ENCODE data around the gene SORBS1. TPM values are rescaled to one million over a fixed set of nuclear protein-coding genes. Genes with fewer than 3 reads are reported as not detected.
"Not testable (repeated sequence)": the region's sequence is repeated elsewhere in the genome, so short reads cannot be mapped to it uniquely, and the experiment has no call there.

SORBS1 gene
- total RNA-seq, 8 experiments from 2014 or later, result 2.0 to 105 (median 35.8) TPM

DNA sequence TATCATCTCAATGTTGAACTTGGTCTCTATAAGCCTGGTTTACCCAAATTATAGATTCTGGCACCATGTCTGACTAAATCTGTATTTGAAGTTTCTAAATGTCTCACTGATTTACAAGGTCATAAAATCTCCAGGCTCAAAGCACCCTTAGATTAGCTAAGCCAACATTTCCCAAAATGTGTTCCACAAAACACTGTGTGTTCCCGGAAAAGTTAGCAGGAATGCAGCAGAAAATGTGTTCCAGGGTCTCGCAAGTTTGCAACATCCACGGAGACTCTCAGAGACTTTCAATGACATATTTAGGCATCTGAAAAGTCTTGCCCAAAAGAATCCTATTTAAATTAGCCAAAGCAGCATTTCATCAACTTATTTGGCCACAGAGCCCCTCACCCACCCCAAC lies 91.9 kb downstream of the SORBS1 start:
- ATAC-seq (replicated peaks in 6 of 8), result no peak
- Histone ChIP-seq H3K4me3 (no peak overlapping the region), H3K4me1 (replicated peaks in 1 of 2) (peaks cover 0 to 3% of the 10 kb centered on the region in 2 donors), H3K27ac (no peak overlapping the region)
- WGBS, 10 experiments, result 27 to 100% (median 77%) methylated on average over 1 to 3 of the region's 3 CpGs; no CpG with 5 or more reads in 1 of the 10 experiments
- in situ Hi-C loops (cut with MboI; ENCODE audit: low pct_unique_long_range_greater_than_20kb in 2 of 9, low sequenced_read_pairs in 9 of 9, unreplicated experiment in 9 of 9), result no loop called here

DNA sequence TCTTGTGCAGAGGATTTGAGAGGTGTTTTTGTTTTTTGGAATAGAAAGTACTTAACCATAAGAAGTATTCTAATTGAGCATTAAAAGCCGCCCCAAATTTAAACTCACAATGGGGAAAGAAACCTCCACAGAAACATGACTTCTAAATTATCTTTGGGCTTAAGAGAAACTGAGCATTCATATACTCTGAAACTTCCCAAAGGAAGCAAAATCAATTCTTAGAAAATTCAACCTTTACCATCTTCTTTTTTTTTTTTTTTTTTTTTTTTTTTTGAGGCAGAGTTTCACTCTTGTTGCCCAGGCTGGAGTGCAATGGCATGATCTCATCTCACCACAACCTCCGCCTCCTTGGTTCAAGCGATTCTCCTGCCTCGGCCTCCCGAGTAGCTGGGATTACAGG lies 93.5 kb downstream of the SORBS1 start:
- in situ Hi-C loops (cut with MboI; ENCODE audit: low pct_unique_long_range_greater_than_20kb in 2 of 9, low sequenced_read_pairs in 9 of 9, unreplicated experiment in 9 of 9); H3K4me3 ChIP-seq; H3K27ac ChIP-seq; ATAC-seq (replicated peaks in 6 of 8); H3K4me1 ChIP-seq (replicated peaks in 1 of 2): not testable (repeated sequence)
- WGBS, 10 experiments, result 62 to 100% (median 84%) methylated on average over 1 to 5 of the region's 5 CpGs; no CpG with 5 or more reads in 1 of the 10 experiments

DNA sequence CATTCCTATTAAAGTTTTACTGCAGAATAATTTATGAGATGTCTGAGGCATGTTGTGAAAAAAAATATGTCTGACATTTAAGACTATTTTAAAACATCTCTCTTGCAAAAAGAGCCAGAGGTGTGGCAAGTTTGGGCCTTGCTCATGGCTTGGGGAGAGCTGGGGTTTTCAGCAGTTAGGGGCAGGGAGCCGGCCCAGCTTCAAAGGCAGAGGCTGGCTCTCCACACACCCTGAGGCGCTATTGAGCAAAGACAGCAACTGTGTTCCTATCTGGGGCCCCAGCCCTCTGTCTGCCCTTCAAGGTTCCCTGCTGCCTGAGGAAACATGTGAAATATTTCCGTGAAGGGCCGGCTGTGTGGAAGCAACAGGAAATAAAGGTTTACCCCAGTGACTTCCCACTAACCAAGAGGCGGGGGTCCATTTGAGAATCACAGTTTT lies 94.0 kb downstream of the SORBS1 start:
- peak; percentile 52 to 97 (median 78) for ATAC-seq (replicated peaks in 6 of 8)
- Histone ChIP-seq H3K4me3 (no peak overlapping the region), H3K4me1 (replicated peaks in 1 of 2) (peaks cover 0 to 3% of the 10 kb centered on the region in 2 donors), H3K27ac (no peak overlapping the region)
- in situ Hi-C loops (cut with MboI; ENCODE audit: low pct_unique_long_range_greater_than_20kb in 2 of 9, low sequenced_read_pairs in 9 of 9, unreplicated experiment in 9 of 9), result no loop called here
- 5 to 50% (median 29%) methylated on average over 1 to 4 of the region's 5 CpGs; no CpG with 5 or more reads in 2 of the 10 experiments for WGBS, 10 experiments

DNA sequence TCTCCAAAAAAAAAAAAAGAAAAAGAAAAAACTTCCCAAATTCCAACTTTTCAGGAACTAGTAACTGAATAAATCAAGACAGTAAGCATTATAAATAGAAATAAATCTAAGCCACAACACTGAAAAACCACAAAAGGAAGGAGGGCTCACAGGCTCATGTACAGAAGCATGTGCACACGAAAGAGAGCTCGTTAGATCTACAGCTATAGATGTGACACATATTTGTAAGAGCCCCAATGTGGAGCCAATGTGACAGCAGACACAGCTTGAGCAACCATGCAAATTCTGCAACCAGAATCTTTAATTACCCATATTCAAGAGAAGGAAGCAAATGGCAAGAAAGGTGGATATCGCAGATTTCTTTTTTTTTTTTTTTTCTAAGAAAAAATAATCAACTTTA lies 94.7 kb downstream of the SORBS1 start:
- in situ Hi-C loops (cut with MboI; ENCODE audit: low pct_unique_long_range_greater_than_20kb in 2 of 9, low sequenced_read_pairs in 9 of 9, unreplicated experiment in 9 of 9), result no loop called here
- Histone ChIP-seq H3K27ac (no peak overlapping the region), H3K4me1 (replicated peaks in 1 of 2) (peaks cover 0 to 3% of the 10 kb centered on the region in 2 donors), H3K4me3 (no peak overlapping the region)
- ATAC-seq (replicated peaks in 6 of 8), result no peak
- 67 to 100% (median 83%) methylated on average over 2 to 3 of the region's 3 CpGs; no CpG with 5 or more reads in 2 of the 10 experiments for WGBS, 10 experiments

DNA sequence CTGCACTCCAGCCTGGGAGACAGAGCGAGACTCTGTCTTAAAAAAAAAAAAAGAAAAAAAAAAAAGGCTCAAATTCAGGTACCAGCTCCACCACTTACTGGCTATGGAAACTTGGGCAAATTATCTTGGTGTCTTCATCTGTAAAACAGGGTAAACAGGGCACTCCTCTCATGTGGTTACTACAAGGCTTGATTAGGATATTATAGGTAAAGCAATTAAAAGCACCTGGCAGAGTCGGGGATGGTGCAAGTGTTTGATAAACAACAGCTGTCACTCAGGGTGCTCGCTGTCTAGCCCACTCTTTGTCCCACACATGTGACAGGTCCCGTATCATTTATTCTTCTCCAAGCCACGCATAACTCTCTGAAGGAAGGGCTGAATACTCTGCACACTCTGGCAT lies 96.9 kb downstream of the SORBS1 start:
- no peak overlapping the region for H3K27ac ChIP-seq
- WGBS, 10 experiments, result 20 to 100% (median 88%) methylated on average over 1 to 5 of the region's 5 CpGs
- ATAC-seq (replicated peaks in 6 of 8), result no peak
- peaks cover 7 to 10% of the 10 kb centered on the region in 2 donors for H3K4me1 ChIP-seq (replicated peaks in 1 of 2)
- in situ Hi-C loops (cut with MboI; ENCODE audit: low pct_unique_long_range_greater_than_20kb in 2 of 9, low sequenced_read_pairs in 9 of 9, unreplicated experiment in 9 of 9), result no loop called here
- H3K4me3 ChIP-seq, result no peak overlapping the region

DNA sequence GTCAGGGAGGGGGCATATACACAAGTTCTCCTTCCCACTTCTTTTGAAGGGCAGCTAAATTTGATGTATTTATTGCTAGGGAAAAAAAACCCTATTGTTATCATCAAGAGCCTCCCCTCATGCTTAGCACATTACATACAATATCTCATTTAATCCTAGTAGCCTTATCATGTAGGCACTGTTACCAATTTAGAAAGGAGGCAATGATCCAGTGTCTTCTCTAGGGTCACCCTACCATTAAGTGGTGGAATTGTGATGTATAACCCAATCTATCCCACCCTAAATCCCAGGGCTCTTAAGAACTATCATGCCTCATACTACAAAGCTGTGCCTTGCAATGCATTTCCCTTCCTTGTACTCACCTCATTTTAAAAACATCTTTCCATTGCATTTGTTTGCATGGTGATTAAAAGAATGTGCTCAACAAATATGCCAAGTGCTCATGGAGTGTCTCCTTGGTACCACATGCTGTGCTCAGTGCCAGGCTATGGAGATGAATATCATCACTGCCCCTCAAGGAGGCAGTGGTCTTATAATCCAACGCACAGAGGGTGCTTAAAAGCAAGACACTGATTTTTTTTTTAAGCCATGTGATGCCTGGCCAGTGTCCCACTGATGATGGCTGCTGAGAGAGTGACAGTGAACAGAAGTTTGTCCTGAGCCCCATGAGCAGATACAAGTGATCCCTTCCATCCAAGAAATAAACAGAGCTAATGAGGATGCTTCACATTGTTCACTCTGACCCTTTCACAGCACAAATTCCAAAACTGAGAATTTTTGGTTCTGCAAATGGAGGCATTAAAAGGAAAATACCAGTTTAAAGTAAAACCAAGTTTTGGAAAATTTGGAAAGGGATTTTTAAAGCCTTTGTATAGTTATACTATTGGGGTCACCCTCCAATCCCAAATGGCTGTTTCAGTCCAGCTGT lies 98.2 kb downstream of the SORBS1 start:
- peak in 2 of 8 experiments; percentile 46 to 73 for ATAC-seq (replicated peaks in 6 of 8)
- in situ Hi-C loops (cut with MboI; ENCODE audit: low pct_unique_long_range_greater_than_20kb in 2 of 9, low sequenced_read_pairs in 9 of 9, unreplicated experiment in 9 of 9), result no loop called here
- 0 to 80% (median 63%) methylated on average over 1 of the region's 1 CpG; no CpG with 5 or more reads in 2 of the 10 experiments for whole genome bisulfite sequencing, 10 experiments
- Histone ChIP-seq H3K4me3 (no peak overlapping the region), H3K27ac (no peak overlapping the region), H3K4me1 (replicated peaks in 1 of 2) (peaks cover 12% of the 10 kb centered on the region in 2 donors)

DNA sequence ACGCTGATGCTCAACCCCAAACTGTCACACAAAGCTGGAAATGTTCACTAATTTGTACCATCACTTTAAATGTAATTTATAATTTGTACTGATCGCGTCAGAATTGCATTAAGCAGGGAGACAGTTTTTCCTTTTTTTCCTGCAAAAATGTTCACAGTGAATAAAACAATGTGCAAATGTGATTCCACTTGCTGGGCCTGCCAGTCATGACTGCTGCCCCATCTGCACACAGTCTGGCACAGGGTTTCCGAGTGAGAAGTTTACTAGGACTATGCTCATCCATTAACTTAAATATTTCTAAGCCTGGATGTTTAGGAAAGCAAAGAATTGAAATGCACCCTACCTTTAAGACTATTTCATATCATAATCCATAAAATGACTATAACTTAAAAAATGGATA lies 99.6 kb downstream of the SORBS1 start:
- no peak overlapping the region for H3K4me3 ChIP-seq
- in situ Hi-C loops (cut with MboI; ENCODE audit: low pct_unique_long_range_greater_than_20kb in 2 of 9, low sequenced_read_pairs in 9 of 9, unreplicated experiment in 9 of 9), result no loop called here
- H3K27ac ChIP-seq, result no peak overlapping the region
- 4 to 90% (median 62%) methylated on average over 1 to 4 of the region's 4 CpGs for WGBS, 10 experiments
- peaks cover 9 to 12% of the 10 kb centered on the region in 2 donors for H3K4me1 ChIP-seq (replicated peaks in 1 of 2)
- no peak for ATAC-seq (replicated peaks in 6 of 8)

DNA sequence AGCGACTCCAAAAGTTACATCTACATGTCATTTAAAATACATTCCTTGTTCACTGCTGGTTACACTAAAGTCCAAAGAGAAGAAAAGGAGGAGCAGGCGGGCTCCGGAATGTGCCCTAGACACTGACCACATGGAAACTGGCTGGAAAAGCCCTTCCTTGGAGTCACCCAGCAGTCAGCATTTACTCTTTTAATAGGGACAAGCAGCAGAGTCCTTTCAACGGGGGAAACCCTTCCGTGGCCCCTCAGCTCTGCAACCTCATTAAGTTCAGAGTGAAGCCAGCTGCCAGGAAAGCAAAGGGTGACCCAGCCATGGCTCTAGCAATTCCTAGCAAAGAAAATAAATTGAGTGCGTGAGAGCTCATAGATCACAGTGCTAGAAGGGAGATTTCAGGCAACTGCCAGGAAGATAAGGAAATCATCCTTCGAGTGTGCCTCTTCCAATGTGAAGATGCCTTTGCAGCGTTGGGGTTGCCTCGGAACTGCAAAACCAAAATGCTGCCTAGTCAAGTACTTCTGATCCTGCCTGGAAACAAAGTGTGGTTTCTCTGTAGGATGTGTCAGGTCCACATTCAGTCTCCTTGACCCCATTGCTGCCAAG lies 101.6 kb downstream of the SORBS1 start:
- ATAC-seq (replicated peaks in 6 of 8), result peak in 6 of 8 experiments; percentile 44 to 92 (median 82)
- peaks cover 9 to 12% of the 10 kb centered on the region in 2 donors for H3K4me1 ChIP-seq (replicated peaks in 1 of 2)
- WGBS, 10 experiments, result 27 to 81% (median 44%) methylated on average over 2 to 9 of the region's 9 CpGs; no CpG with 5 or more reads in 2 of the 10 experiments
- in situ Hi-C loops (cut with MboI; ENCODE audit: low pct_unique_long_range_greater_than_20kb in 2 of 9, low sequenced_read_pairs in 9 of 9, unreplicated experiment in 9 of 9), result no loop called here
- no peak overlapping the region for H3K27ac ChIP-seq
- H3K4me3 ChIP-seq, result no peak overlapping the region

DNA sequence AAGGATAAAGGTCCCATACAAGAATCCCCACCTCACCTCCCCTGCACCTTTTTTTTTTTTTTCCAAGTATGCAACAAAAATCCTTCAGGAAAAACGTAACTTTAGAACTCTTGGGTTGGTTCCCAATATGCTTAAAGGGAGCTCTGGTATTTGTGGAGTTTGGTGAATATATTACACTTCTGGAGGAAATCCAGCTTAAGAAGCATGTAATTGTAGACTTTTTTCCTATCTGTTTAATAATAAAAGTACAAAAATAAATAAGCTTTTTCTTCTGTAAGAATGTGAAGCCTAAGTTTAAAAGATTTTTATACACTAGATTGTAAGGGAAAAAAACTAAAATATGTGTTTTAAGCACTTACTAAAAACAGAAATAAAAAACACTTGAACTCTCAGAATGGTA lies 102.3 kb downstream of the SORBS1 start:
- no peak overlapping the region for H3K4me3 ChIP-seq
- ATAC-seq (replicated peaks in 6 of 8), result peak in 1 of 8 experiments; percentile 27
- in situ Hi-C loops (cut with MboI; ENCODE audit: low pct_unique_long_range_greater_than_20kb in 2 of 9, low sequenced_read_pairs in 9 of 9, unreplicated experiment in 9 of 9), result no loop called here
- H3K4me1 ChIP-seq (replicated peaks in 1 of 2), result peaks cover 9 to 12% of the 10 kb centered on the region in 2 donors
- H3K27ac ChIP-seq, result no peak overlapping the region
- whole genome bisulfite sequencing, 10 experiments, result 0 to 80% (median 50%) methylated on average over 1 of the region's 1 CpG; no CpG with 5 or more reads in 3 of the 10 experiments

DNA sequence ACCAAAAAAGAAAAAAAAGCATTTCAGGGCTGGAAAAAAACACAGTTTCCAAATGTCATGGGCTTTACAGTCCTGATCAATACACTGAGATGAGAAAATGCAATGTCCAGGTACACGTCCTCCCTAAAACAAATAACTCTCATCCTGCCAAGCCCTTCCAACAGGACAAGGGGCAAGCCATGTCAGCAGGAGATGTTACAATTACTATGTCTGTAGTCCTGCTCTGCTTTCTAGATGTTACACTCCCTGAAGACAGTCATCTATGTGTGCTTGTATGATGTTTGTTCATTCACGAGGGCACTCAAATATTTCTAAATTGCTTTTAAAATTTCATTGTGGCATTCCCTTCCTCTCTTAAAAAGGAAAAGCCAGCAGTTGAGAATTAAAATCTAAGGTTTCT lies 103.2 kb downstream of the SORBS1 start:
- H3K27ac ChIP-seq, result no peak overlapping the region
- WGBS, 10 experiments, result 33 to 100% (median 81%) methylated on average over 1 to 2 of the region's 2 CpGs; no CpG with 5 or more reads in 4 of the 10 experiments
- in situ Hi-C loops (cut with MboI; ENCODE audit: low pct_unique_long_range_greater_than_20kb in 2 of 9, low sequenced_read_pairs in 9 of 9, unreplicated experiment in 9 of 9), result no loop called here
- peaks cover 9 to 12% of the 10 kb centered on the region in 2 donors for H3K4me1 ChIP-seq (replicated peaks in 1 of 2)
- no peak for ATAC-seq (replicated peaks in 6 of 8)
- H3K4me3 ChIP-seq, result no peak overlapping the region

DNA sequence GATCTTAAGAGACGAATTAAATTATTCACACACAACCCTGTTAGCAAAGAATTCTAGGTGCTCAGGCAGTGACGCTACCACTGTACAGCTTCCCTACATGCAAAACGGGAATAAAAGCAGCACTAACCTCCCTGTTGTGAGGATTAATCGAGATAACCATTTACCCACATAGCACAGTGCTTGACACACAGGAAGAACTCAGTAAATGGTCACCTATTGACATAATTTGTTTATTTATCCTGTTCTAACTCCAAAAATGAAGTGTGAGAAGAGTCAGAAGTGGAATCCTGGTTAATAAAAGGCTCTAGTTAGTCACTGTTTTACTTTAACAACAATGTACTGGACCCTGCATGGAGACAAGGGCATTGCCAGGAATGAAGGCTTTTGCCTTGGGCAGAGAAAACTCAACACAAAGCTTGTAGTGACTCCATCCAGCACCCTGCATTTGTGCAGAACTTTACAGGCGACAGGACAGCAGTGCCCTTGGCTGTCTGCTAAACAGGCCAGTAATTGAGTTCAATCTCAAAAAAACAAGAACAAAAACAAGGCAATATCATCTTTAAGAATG lies 103.8 kb downstream of the SORBS1 start:
- in situ Hi-C loops (cut with MboI; ENCODE audit: low pct_unique_long_range_greater_than_20kb in 2 of 9, low sequenced_read_pairs in 9 of 9, unreplicated experiment in 9 of 9), result no loop called here
- H3K27ac ChIP-seq, result no peak overlapping the region
- peaks cover 9 to 12% of the 10 kb centered on the region in 2 donors for H3K4me1 ChIP-seq (replicated peaks in 1 of 2)
- no peak overlapping the region for H3K4me3 ChIP-seq
- WGBS, 10 experiments, result 50 to 100% (median 80%) methylated on average over 1 to 3 of the region's 5 CpGs; no CpG with 5 or more reads in 1 of the 10 experiments
- ATAC-seq (replicated peaks in 6 of 8), result peak in 3 of 8 experiments; percentile 19 to 62 (median 39)

DNA sequence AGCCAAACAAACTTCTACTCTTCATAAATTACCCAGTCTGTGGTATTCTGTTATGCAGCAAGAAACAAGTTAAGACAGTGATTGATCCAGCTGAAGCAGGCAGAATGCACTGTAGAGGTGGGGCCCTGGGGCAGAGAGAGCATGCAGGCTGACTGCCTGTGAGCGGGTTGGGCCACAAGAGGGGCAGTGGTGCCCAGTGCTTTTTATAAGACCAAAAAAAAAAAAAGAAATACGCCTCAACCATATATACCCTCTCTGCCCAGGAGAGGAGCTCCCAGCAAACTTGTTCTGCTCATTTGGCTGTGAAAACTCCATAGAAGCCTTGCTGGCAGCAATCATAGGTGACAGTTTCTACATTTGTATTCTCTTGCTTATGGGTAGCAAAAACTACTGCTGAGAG lies 104.7 kb downstream of the SORBS1 start:
- in situ Hi-C loops (cut with MboI; ENCODE audit: low pct_unique_long_range_greater_than_20kb in 2 of 9, low sequenced_read_pairs in 9 of 9, unreplicated experiment in 9 of 9), result no loop called here
- WGBS, 10 experiments, result 17 to 94% (median 45%) methylated on average over 1 to 2 of the region's 2 CpGs; no CpG with 5 or more reads in 6 of the 10 experiments
- Histone ChIP-seq H3K4me1 (replicated peaks in 1 of 2) (peaks cover 9 to 12% of the 10 kb centered on the region in 2 donors), H3K27ac (no peak overlapping the region), H3K4me3 (no peak overlapping the region)
- peak in 5 of 8 experiments; percentile 33 to 62 (median 50) for ATAC-seq (replicated peaks in 6 of 8)

DNA sequence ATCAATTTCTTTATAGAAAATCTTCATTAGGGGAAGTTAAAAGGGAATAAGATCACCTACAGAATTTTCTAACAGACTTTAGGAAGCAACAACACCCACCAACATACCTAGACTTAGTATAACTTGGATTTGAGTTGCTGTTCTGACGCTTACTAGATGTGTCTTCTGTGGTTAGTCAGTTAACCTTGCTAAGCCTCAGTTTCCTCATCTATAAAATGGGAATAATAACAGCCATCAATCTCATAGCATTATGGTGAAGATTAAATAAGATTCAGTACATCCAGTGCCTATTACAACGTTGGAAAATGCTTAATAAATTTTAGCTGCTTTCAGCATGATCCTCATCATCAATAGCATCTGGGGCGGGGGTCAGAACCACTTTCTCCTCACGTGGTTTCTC lies 106.2 kb downstream of the SORBS1 start:
- ATAC-seq (replicated peaks in 6 of 8), result no peak
- H3K4me3 ChIP-seq, result no peak overlapping the region
- in situ Hi-C loops (cut with MboI; ENCODE audit: low pct_unique_long_range_greater_than_20kb in 2 of 9, low sequenced_read_pairs in 9 of 9, unreplicated experiment in 9 of 9), result no loop called here
- H3K4me1 ChIP-seq (replicated peaks in 1 of 2), result peaks cover 9 to 12% of the 10 kb centered on the region in 2 donors
- H3K27ac ChIP-seq, result no peak overlapping the region
- WGBS, 10 experiments, result 33 to 97% (median 42%) methylated on average over 1 to 4 of the region's 4 CpGs; no CpG with 5 or more reads in 3 of the 10 experiments
